Nephron progenitor cell (in vitro differentiated cells): ENCODE data around the gene TRAPPC3L.

Experiments
- DNase-seq: peaks from one replicate; pipeline ENCODE4 v3.0.0; 2021
- H3K27ac Mint-ChIP-seq: 2 replicates; pipeline ENCODE4 v1.8.0; 2021; ENCODE audit warnings: mild to moderate bottlenecking, moderate library complexity, mixed read lengths
- H3K27me3 Mint-ChIP-seq: 2 replicates; pipeline ENCODE4 v1.8.0; 2021; ENCODE audit warnings: mild to moderate bottlenecking, low read depth, mixed read lengths; ENCODE audit not compliant: poor library complexity
- H3K36me3 Mint-ChIP-seq: 2 replicates; pipeline ENCODE4 v1.8.0; 2021; ENCODE audit warnings: low read depth, mixed read lengths
- H3K4me1 Mint-ChIP-seq: 2 replicates; pipeline ENCODE4 v1.8.0; 2021; ENCODE audit warnings: mixed read lengths
- H3K4me3 Mint-ChIP-seq: 2 replicates; pipeline ENCODE4 v1.8.0; 2021; ENCODE audit warnings: mild to moderate bottlenecking, moderate library complexity, mixed read lengths
- H3K9me3 Mint-ChIP-seq: 2 replicates; pipeline ENCODE4 v1.8.0; 2021; ENCODE audit warnings: mild to moderate bottlenecking, moderate library complexity, mixed read lengths
- TF ChIP-seq, protein P1 (sequence below): fragments of 200-600 bp; sonication (generic); IDR thresholded peaks from 2 replicates; pipeline ENCODE4 v1.5.0; 2021; ENCODE audit warnings: antibody characterized with exemption

The TRAPPC3L gene

DNA sequence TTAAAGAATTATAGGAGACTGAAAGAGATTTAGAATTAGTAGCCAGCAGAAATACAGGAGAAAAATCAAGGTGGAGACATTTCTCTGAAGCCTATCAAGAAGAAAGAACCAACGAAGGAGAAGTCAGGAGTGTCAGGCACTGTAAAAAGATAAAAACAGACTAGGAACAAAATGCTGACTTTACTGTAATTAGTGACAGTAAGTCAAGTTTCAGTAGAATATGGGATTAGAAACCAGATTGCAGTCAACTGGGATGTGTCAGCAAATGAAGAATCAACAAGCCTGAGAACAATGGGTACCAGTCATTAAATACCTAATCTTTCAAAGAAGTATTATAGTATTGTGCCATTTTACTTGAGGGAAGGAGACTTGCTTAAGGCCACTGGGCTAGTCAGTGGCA, 62.7 kb downstream of the TRAPPC3L start:
- Mint-ChIP-seq H3K4me3 (no peak overlapping the region), H3K27me3 (peaks cover 7% of the 10 kb centered on the region), H3K36me3 (no peaks in the 10 kb centered on the region), H3K4me1 (peaks cover 5% of the 10 kb centered on the region), H3K27ac (no peak overlapping the region), H3K9me3 (peaks cover 2% of the 10 kb centered on the region)
- no peak for DNase-seq
- TF ChIP-seq, protein P1, sequence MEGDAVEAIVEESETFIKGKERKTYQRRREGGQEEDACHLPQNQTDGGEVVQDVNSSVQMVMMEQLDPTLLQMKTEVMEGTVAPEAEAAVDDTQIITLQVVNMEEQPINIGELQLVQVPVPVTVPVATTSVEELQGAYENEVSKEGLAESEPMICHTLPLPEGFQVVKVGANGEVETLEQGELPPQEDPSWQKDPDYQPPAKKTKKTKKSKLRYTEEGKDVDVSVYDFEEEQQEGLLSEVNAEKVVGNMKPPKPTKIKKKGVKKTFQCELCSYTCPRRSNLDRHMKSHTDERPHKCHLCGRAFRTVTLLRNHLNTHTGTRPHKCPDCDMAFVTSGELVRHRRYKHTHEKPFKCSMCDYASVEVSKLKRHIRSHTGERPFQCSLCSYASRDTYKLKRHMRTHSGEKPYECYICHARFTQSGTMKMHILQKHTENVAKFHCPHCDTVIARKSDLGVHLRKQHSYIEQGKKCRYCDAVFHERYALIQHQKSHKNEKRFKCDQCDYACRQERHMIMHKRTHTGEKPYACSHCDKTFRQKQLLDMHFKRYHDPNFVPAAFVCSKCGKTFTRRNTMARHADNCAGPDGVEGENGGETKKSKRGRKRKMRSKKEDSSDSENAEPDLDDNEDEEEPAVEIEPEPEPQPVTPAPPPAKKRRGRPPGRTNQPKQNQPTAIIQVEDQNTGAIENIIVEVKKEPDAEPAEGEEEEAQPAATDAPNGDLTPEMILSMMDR = no peak

DNA sequence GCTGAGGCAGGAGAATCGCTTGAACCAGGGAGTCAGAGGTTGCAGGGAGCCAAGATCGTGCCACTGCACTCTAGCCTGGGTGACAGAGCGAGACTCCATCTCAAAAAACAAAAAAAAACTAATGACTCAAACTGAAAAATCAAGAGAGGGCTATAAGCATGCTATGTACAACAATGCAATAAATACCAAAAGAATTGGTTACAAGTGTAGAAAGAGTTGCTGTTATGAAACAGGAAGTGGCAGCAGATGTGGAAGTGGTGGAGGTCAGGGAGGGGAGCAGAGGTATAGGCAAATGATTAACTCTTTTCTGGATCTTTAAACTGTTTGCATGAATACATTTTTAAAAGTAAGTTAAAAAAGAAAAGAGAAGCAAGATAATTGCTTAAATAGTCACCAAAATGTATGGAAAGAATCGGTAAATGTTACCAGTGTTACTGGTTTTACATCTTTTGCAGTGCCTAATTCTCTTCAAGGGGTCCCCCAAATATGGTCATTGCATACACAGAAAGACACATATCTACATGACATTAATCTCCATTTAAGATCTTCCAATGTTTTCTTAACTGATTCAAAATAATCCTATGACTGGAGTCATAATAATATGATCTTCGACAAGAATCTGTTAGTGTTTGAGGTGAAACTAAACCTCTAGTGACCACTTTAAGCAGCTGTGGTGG, 69.3 kb downstream of the TRAPPC3L start:
- no peak overlapping the region for H3K4me3 Mint-ChIP-seq
- no peak overlapping the region for H3K27ac Mint-ChIP-seq
- no peak for DNase-seq
- no peaks in the 10 kb centered on the region for H3K36me3 Mint-ChIP-seq
- peaks cover 6% of the 10 kb centered on the region for H3K27me3 Mint-ChIP-seq
- TF ChIP-seq, protein P1 = no peak
- H3K9me3 Mint-ChIP-seq = no peaks in the 10 kb centered on the region
- peaks cover 6% of the 10 kb centered on the region for H3K4me1 Mint-ChIP-seq

DNA sequence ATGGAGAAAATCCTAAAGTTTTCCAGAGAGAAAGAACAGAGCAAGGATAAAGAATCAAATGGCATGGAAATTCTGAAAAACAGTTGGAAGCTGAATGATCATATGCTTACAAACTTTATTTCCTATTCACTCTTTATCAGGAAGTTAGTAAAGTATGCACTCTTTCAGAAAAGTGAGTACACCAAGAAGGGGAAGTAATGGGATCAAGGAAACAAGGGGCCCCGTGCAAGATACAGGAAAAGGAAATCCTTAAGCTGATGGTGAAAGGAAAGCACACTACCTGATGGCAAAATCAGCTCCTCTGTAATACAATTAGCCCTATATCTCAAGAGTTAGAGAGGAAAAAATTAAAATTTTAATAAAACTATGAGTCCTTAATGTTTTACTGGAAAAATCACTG, 70.3 kb downstream of the TRAPPC3L start:
- Mint-ChIP-seq H3K27ac (no peak overlapping the region), H3K36me3 (no peaks in the 10 kb centered on the region), H3K27me3 (peaks cover 6% of the 10 kb centered on the region), H3K4me3 (no peak overlapping the region), H3K4me1 (peaks cover 6% of the 10 kb centered on the region), H3K9me3 (no peaks in the 10 kb centered on the region)
- TF ChIP-seq, protein P1 = no peak
- no peak for DNase-seq

DNA sequence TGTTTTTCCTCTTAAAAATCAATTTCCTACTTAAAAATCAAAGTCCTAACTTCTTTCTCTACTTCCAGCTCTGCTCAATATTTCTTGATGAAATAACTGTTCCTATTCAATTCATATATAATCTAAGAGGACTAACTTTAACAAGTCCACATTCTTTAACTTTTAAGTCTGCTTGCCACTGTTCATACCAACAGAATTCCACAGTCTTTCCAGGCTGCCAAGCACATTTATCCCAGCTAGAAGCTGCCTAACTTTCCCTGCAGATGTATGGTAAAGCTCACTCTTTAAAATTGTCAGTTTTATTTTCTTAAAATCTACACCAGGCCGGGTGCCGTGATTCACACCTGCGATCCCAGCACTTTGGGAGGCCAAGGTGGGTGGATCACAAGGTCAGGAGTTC, 72.8 kb downstream of the TRAPPC3L start:
- no peak overlapping the region for H3K4me3 Mint-ChIP-seq
- TF ChIP-seq, protein P1 = no peak
- DNase-seq = no peak
- H3K27me3 Mint-ChIP-seq = peaks cover 8% of the 10 kb centered on the region
- H3K9me3 Mint-ChIP-seq = no peaks in the 10 kb centered on the region
- no peaks in the 10 kb centered on the region for H3K36me3 Mint-ChIP-seq
- H3K27ac Mint-ChIP-seq = no peak overlapping the region
- peaks cover 6% of the 10 kb centered on the region for H3K4me1 Mint-ChIP-seq

DNA sequence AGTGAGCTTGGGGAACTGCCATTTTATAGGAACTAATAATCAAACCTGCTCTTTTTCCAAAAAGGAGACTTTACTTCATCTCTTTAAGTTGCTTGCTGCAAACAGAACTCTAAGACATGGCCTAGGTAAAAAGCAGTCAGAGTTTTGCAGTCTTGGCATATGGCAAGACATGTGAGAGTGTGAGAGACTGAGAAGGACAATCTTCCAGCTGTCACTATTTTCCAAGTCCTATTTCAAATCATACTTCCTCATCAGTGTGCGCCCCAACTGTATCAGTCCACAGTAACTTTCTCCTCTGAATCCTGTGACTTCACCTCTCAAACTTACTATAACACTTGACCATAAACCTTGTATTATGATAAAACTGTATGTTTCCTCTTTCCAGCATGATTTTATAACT, 74.0 kb downstream of the TRAPPC3L start:
- H3K4me1 Mint-ChIP-seq = peaks cover 6% of the 10 kb centered on the region
- no peak for DNase-seq
- H3K36me3 Mint-ChIP-seq = no peaks in the 10 kb centered on the region
- peaks cover 17% of the 10 kb centered on the region for H3K27me3 Mint-ChIP-seq
- TF ChIP-seq, protein P1 = no peak
- no peaks in the 10 kb centered on the region for H3K9me3 Mint-ChIP-seq
- no peak overlapping the region for H3K4me3 Mint-ChIP-seq
- H3K27ac Mint-ChIP-seq = no peak overlapping the region

DNA sequence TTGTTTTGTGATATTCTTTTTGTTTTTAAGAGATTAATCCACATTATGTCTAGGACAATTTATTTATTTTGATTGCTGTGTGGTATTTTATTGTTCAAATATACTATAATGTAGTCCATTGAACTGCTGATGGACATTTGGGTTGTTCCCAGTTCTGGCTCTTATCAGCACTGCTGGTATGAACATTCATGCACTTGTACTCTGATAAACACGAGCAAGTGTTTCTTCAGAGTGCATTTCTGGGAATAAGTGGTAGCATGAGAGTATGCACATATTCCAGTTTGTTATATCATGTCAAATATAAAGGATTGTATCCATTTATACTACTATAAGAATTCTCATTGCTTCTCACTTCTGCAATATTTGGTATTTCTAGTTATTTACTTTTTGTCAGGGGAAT, 77.2 kb downstream of the TRAPPC3L start:
- peaks cover 7% of the 10 kb centered on the region for H3K4me1 Mint-ChIP-seq

More for the DNA sequence above, 77.2 kb downstream of the TRAPPC3L start:
- TF ChIP-seq, protein P1 = no peak
- H3K36me3 Mint-ChIP-seq = no peaks in the 10 kb centered on the region
- H3K27ac Mint-ChIP-seq = no peak overlapping the region
- peaks cover 33% of the 10 kb centered on the region for H3K27me3 Mint-ChIP-seq
- no peaks in the 10 kb centered on the region for H3K9me3 Mint-ChIP-seq
- H3K4me3 Mint-ChIP-seq = no peak overlapping the region
- DNase-seq = no peak
